ENCODE results near the gene RPS6KB2. TPM values are rescaled to one million over a fixed set of nuclear protein-coding genes. Genes with fewer than 3 reads are reported as not detected.
A peak's percentile ranks its signal among the peaks of the same experiment; 100 is the strongest.
"Not testable (repeated sequence)": the region's sequence is repeated elsewhere in the genome, so short reads cannot be mapped to it uniquely, and the experiment has no call there.

RPS6KB2 gene
- total and polyA plus RNA-seq, 9 of the 15 experiments (the other 6 are each of a cell fraction or from before 2014, with no cell fraction given), result 0.42 to 122 (median 82.6) TPM

- H3K9me1 ChIP-seq (ENCODE audit: control insufficient read depth, insufficient read depth, low read length); H4K20me1 ChIP-seq (replicated peaks; ENCODE audit: control insufficient read depth, insufficient read depth, low read length); CTCF ChIA-PET (ENCODE audit: low intra/inter-chr PET ratio); in situ Hi-C loops (cut with MboI); FAIRE-seq; ATAC-seq; DNase-seq (ENCODE audit: extremely low read depth in 1 of 4, low spot score in 3 of 4); BruUV-seq (replicated peaks); H3K9me3 ChIP-seq (replicated peaks; ENCODE audit: control insufficient read depth, insufficient read depth, low read depth, low read length); H3K27me3 ChIP-seq (ENCODE audit: control insufficient read depth in 2 of 2, insufficient read depth in 2 of 2, low read length in 2 of 2); TF ChIP-seq NR2C1 (tag; IDR thresholded peaks at IDR 0.05): not testable (repeated sequence)
- H2AFZ ChIP-seq (ENCODE audit: low read depth, low read length), result peak overlapping the region; percentile 93
- 84% methylated on average over 18 of the region's 19 CpGs for WGBS (ENCODE audit: insufficient coverage, low coverage, missing lambda C conversion rate)
- TF ChIP-seq NR2C1 (IDR thresholded peaks at IDR 0.05), result 0 out of 2 replicates have a peak, but pooled peaks have one; percentile 1
- peaks cover 25% of the 10 kb centered on the region for H3K79me2 ChIP-seq (ENCODE audit: control insufficient read depth, insufficient read depth, low read length)
- H3K4me2 ChIP-seq (ENCODE audit: insufficient read depth, low read length), result peak overlapping the region; percentile 93
- H3K27ac ChIP-seq (ENCODE audit: extremely low read depth, low read depth, low read length), result peak overlapping the region; percentile 56; the same call in 2 of the 3 replicates
- H3K4me3 ChIP-seq, result peak overlapping the region; percentile 83
- POLR2A ChIA-PET, result interaction anchor here (0.6 to 0.7 kb wide), 2 partner anchors 117 to 122 kb away, joined by 3 read pairs; no protein-coding TSS in a partner anchor
- intact Hi-C loops (cut with micrococcal nuclease), result loop anchor here (5.0 kb wide), 1 partner anchor 80 kb away; the partner anchor contains the start of genes CDK2AP2 and PITPNM1
- H3K36me3 ChIP-seq (ENCODE audit: control insufficient read depth, insufficient read depth, low read length), result peaks cover 32% of the 10 kb centered on the region; the same call in 2 of the 3 replicates
- peak overlapping the region in 1 of 2 experiments; percentile 62; a peak in 1 of 4 replicates for H3K9ac ChIP-seq (ENCODE audit: insufficient read depth in 1 of 2, low read depth in 2 of 2, low read length in 2 of 2)
- H3K4me1 ChIP-seq (replicated peaks in 1 of 2; ENCODE audit: control insufficient read depth in 2 of 2, insufficient read depth in 2 of 2, low read length in 2 of 2), result peaks cover 9 to 38% of the 10 kb centered on the region in 2 experiments; a peak in 4 of 5 replicates
Observed at GRCh38 chr11:67427364-67427859, 882 bp upstream of the RPS6KB2 start.

GRCh38 chr11:67429038-67429668, 859 bp downstream of the RPS6KB2 start:
- H3K27me3 ChIP-seq (ENCODE audit: control insufficient read depth in 2 of 2, insufficient read depth in 2 of 2, low read length in 2 of 2), result no peaks in the 10 kb centered on the region
- peaks cover 25% of the 10 kb centered on the region for H3K79me2 ChIP-seq (ENCODE audit: control insufficient read depth, insufficient read depth, low read length)
- BruUV-seq (replicated peaks), result TSS peak; percentile 62
- H3K9me3 ChIP-seq (replicated peaks; ENCODE audit: control insufficient read depth, insufficient read depth, low read depth, low read length), result no peaks in the 10 kb centered on the region
- 0 out of 2 replicates have a peak overlapping the region, but pooled peaks have one; percentile 93 for H2AFZ ChIP-seq (ENCODE audit: low read depth, low read length)
- peak overlapping the region; percentile 93 for H3K4me2 ChIP-seq (ENCODE audit: insufficient read depth, low read length)
- ChIA-PET POLR2A (interaction anchor here (0.6 to 3.6 kb wide), 4 partner anchors 9 to 65 kb away, joined by 3 to 21 read pairs (median 4); partner anchors contain the start of gene PTPRCAP), CTCF (ENCODE audit: low intra/inter-chr PET ratio) (interaction anchor here (1.6 kb wide), 1 partner anchor 28 kb away, joined by 3 read pairs; no protein-coding TSS in a partner anchor)
- in situ Hi-C loops (cut with MboI), result no loop called here
- no peaks in the 10 kb centered on the region for H4K20me1 ChIP-seq (replicated peaks; ENCODE audit: control insufficient read depth, insufficient read depth, low read length)
- FAIRE-seq (no peak), DNase-seq (ENCODE audit: extremely low read depth in 1 of 4, low spot score in 3 of 4) (peak in 2 of 4 experiments; percentile 40 to 42), ATAC-seq (peak; percentile 9; the same call in 1 of the 3 replicates)
- peaks cover 4% of the 10 kb centered on the region for H3K9me1 ChIP-seq (ENCODE audit: control insufficient read depth, insufficient read depth, low read length)
- peak overlapping the region; percentile 91 to 97 for H3K9ac ChIP-seq (ENCODE audit: insufficient read depth in 1 of 2, low read depth in 2 of 2, low read length in 2 of 2)
- H3K4me3 ChIP-seq, result peak overlapping the region; percentile 83
- intact Hi-C loops (cut with micrococcal nuclease), result loop anchor here (5.0 kb wide), 1 partner anchor 78 kb away; the partner anchor contains the start of genes CDK2AP2 and PITPNM1
- peak overlapping the region; percentile 78 for H3K27ac ChIP-seq (ENCODE audit: extremely low read depth, low read depth, low read length)
- peaks cover 49% of the 10 kb centered on the region; the same call in 2 of the 3 replicates for H3K36me3 ChIP-seq (ENCODE audit: control insufficient read depth, insufficient read depth, low read length)
- 19% methylated on average over 12 of the region's 12 CpGs for WGBS (ENCODE audit: insufficient coverage, low coverage, missing lambda C conversion rate)
- peaks cover 9 to 43% of the 10 kb centered on the region in 2 experiments; a peak in 4 of 5 replicates for H3K4me1 ChIP-seq (replicated peaks in 1 of 2; ENCODE audit: control insufficient read depth in 2 of 2, insufficient read depth in 2 of 2, low read length in 2 of 2)
- TF ChIP-seq ZNF699 (CRISPR knock-in tag; IDR thresholded peaks at IDR 0.05; ENCODE audit: insufficient replicate concordance) (no peak), ARID4B (CRISPR knock-in tag; IDR thresholded peaks at IDR 0.05) (no peak), ZNF282 (CRISPR knock-in tag; IDR thresholded peaks at IDR 0.05) (no peak), HEY1 (CRISPR knock-in tag; IDR thresholded peaks at IDR 0.05; ENCODE audit: borderline replicate concordance) (no peak), PTTG1 (tag; IDR thresholded peaks at IDR 0.05; ENCODE audit: low read depth) (no peak), ZNF217 (CRISPR knock-in tag; IDR thresholded peaks at IDR 0.05) (no peak), NR1H2 (CRISPR knock-in tag; IDR thresholded peaks at IDR 0.05) (no peak)

Measured in K562 (cell line).